ENCODE results near the gene GSTO2. TPM values are rescaled to one million over a fixed set of nuclear protein-coding genes. Genes with fewer than 3 reads are reported as not detected.

The GSTO2 gene
- total and polyA plus RNA-seq, 2 of the 13 experiments (the other 11 are each of a cell fraction or from before 2014, with no cell fraction given) = 2.1 to 7.9 TPM

DNA sequence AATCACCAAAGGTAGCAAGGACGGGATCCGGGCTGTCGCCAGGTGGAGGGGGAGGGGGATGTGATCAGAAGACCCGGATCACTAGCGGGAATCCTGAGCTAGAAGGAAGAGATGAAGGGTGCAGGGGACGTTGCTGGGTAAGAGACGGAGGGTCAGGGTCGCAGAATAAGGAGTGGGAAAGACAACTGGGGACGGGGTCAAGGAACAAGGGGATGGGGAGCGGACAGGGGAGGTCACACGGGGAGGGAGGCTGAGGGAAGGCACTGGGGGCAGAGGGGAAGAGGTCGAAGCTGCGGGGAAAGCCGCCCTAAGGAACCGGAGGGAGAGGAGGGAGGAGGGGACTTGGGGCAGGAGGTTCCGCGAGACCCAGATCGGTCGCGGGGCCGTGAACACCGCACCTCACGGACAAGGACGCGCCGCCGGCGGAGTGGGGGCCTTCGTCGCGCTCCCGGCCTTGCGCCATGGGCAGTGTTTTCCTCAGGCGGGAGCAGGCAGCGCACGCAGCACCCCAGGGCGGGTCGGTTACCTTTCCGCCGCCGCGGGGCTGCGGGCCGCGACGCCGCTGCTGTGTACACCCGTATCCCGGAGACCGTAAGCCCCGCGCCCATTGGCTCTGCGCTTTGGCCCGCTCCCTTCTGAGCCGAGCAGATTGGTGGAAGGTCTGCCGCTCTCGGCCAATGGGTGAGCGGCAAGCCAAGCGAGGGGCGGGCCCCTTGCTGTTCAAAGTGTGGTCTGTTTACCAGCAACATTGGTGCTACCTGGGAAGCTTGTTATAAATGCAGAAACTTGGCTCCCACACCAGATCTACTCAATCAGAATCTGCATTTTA is 37.0 kb upstream of the GSTO2 start, which contains the start of gene CFAP43 (continued):
- peak; percentile 71; the same call in 1 of the 2 replicates for TF ChIP-seq ZNF335 (CRISPR knock-in tag; IDR thresholded peaks at IDR 0.05)
- TF ChIP-seq MEIS1 (CRISPR knock-in tag; IDR thresholded peaks at IDR 0.05; ENCODE audit: borderline replicate concordance) = peak; percentile 85; the same call in 1 of the 2 replicates
- peak; percentile 67; the same call in 1 of the 2 replicates for TF ChIP-seq RFXAP (CRISPR knock-in tag; IDR thresholded peaks at IDR 0.05; ENCODE audit: borderline replicate concordance)
- peak; percentile 96; the same call in 1 of the 2 replicates for TF ChIP-seq KDM5B (CRISPR knock-in tag; IDR thresholded peaks at IDR 0.05; ENCODE audit: borderline replicate concordance)
- 0 out of 2 replicates have a peak, but pooled peaks have one; percentile 6 for TF ChIP-seq TBX3 (IDR thresholded peaks at IDR 0.05; ENCODE audit: borderline replicate concordance)
- TF ChIP-seq, protein P1, sequence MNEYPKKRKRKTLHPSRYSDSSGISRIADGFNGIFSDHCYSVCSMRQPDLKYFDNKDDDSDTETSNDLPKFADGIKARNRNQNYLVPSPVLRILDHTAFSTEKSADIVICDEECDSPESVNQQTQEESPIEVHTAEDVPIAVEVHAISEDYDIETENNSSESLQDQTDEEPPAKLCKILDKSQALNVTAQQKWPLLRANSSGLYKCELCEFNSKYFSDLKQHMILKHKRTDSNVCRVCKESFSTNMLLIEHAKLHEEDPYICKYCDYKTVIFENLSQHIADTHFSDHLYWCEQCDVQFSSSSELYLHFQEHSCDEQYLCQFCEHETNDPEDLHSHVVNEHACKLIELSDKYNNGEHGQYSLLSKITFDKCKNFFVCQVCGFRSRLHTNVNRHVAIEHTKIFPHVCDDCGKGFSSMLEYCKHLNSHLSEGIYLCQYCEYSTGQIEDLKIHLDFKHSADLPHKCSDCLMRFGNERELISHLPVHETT (CRISPR knock-in tag; conservative IDR thresholded peaks at IDR 0.05) = peak; percentile 61; the same call in 1 of the 2 replicates
- peak; percentile 69; the same call in 1 of the 2 replicates for TF ChIP-seq HES4 (CRISPR knock-in tag; IDR thresholded peaks at IDR 0.05; ENCODE audit: borderline replicate concordance)
- TF ChIP-seq ZNF446 (CRISPR knock-in tag; IDR thresholded peaks at IDR 0.05) = 0 out of 2 replicates have a peak, but pooled peaks have one; percentile 41
- no peak for TF ChIP-seq SATB2 (CRISPR knock-in tag; IDR thresholded peaks at IDR 0.05)
- 0 out of 4 replicates have a peak, but pooled peaks of 1 of the 2 experiments have one; percentile 52 for TF ChIP-seq KLF16 (CRISPR knock-in tag; IDR thresholded peaks at IDR 0.05)
- TF ChIP-seq KLF13 (CRISPR knock-in tag; IDR thresholded peaks at IDR 0.05) = 0 out of 2 replicates have a peak, but pooled peaks have one; percentile 79
- TF ChIP-seq SMAD3 (CRISPR knock-in tag; IDR thresholded peaks at IDR 0.05) = no peak
- peak; percentile 68 for TF ChIP-seq HDAC2 (CRISPR knock-in tag; IDR thresholded peaks at IDR 0.05)
- TF ChIP-seq EEA1 (CRISPR knock-in tag; IDR thresholded peaks at IDR 0.05; ENCODE audit: borderline replicate concordance) = no peak; the same call in 1 of the 2 replicates
- 0 out of 2 replicates have a peak, but pooled peaks have one; percentile 53 for TF ChIP-seq ARNTL (CRISPR knock-in tag; IDR thresholded peaks at IDR 0.05)
- peak; percentile 98 for TF ChIP-seq NFYC (CRISPR knock-in tag; IDR thresholded peaks at IDR 0.05)
- TF ChIP-seq, protein P2, sequence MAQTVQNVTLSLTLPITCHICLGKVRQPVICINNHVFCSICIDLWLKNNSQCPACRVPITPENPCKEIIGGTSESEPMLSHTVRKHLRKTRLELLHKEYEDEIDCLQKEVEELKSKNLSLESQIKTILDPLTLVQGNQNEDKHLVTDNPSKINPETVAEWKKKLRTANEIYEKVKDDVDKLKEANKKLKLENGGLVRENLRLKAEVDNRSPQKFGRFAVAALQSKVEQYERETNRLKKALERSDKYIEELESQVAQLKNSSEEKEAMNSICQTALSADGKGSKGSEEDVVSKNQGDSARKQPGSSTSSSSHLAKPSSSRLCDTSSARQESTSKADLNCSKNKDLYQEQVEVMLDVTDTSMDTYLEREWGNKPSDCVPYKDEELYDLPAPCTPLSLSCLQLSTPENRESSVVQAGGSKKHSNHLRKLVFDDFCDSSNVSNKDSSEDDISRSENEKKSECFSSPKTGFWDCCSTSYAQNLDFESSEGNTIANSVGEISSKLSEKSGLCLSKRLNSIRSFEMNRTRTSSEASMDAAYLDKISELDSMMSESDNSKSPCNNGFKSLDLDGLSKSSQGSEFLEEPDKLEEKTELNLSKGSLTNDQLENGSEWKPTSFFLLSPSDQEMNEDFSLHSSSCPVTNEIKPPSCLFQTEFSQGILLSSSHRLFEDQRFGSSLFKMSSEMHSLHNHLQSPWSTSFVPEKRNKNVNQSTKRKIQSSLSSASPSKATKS (CRISPR knock-in tag; IDR thresholded peaks at IDR 0.05) = no peak
- peak; percentile 29; the same call in 1 of the 2 replicates for TF ChIP-seq ZKSCAN8 (CRISPR knock-in tag; IDR thresholded peaks at IDR 0.05; ENCODE audit: borderline replicate concordance)
- peak; percentile 99 for TF ChIP-seq MXI1 (IDR thresholded peaks at IDR 0.05; ENCODE audit: borderline replicate concordance, low read depth, low read length)
- TF ChIP-seq, protein P3, sequence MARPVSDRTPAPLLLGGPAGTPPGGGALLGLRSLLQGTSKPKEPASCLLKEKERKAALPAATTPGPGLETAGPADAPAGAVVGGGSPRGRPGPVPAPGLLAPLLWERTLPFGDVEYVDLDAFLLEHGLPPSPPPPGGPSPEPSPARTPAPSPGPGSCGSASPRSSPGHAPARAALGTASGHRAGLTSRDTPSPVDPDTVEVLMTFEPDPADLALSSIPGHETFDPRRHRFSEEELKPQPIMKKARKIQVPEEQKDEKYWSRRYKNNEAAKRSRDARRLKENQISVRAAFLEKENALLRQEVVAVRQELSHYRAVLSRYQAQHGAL (CRISPR knock-in tag; IDR thresholded peaks at IDR 0.05; ENCODE audit: not compliant biosample characterization) = no peak
- peak; percentile 53; the same call in 1 of the 2 replicates for TF ChIP-seq ZNF558 (CRISPR knock-in tag; IDR thresholded peaks at IDR 0.05; ENCODE audit: borderline replicate concordance)
- TF ChIP-seq, protein P4, sequence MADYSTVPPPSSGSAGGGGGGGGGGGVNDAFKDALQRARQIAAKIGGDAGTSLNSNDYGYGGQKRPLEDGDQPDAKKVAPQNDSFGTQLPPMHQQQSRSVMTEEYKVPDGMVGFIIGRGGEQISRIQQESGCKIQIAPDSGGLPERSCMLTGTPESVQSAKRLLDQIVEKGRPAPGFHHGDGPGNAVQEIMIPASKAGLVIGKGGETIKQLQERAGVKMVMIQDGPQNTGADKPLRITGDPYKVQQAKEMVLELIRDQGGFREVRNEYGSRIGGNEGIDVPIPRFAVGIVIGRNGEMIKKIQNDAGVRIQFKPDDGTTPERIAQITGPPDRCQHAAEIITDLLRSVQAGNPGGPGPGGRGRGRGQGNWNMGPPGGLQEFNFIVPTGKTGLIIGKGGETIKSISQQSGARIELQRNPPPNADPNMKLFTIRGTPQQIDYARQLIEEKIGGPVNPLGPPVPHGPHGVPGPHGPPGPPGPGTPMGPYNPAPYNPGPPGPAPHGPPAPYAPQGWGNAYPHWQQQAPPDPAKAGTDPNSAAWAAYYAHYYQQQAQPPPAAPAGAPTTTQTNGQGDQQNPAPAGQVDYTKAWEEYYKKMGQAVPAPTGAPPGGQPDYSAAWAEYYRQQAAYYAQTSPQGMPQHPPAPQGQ (CRISPR knock-in tag; IDR thresholded peaks at IDR 0.05; ENCODE audit: borderline replicate concordance) = 0 out of 2 replicates have a peak, but pooled peaks have one; percentile 41

All from HepG2 (cell line).